Spleen (tissue), 11 donors: Measurements from ENCODE around the gene RIPK3. TPM values are rescaled to one million over a fixed set of nuclear protein-coding genes. Genes with fewer than 3 reads are reported as not detected.

ENCODE experiments used
- DNase-seq: peaks from one replicate; pipeline ENCODE4 v3.0.0-alpha.2; 2020
- H3K27ac ChIP-seq, 8 donors: fragments of 200-600 bp; sonication (generic) in 7 of 8; 1 replicate in 4 of 8; 2 replicates in 4 of 8; pipeline versions ENCODE4 v1.5.0 to v1.8.0; 2016 to 2021; ENCODE audit warnings: inconsistent platforms in 4 of 8, mild to moderate bottlenecking in 4 of 8, moderate library complexity in 1 of 8
- H3K27me3 ChIP-seq, 7 donors: fragments of 200-600 bp; sonication (generic) in 6 of 7; replicated peaks in 1 of 7; 1 replicate in 4 of 7; 2 replicates in 3 of 7; pipeline versions ENCODE4 v1.5.0 to v1.8.0; 2016 to 2021; ENCODE audit warnings: inconsistent platforms in 3 of 7, mild to moderate bottlenecking in 1 of 7
- H3K36me3 ChIP-seq, 6 donors: fragments of 200-600 bp; sonication (generic) in 5 of 6; 1 replicate in 4 of 6; 2 replicates in 2 of 6; pipeline versions ENCODE4 v1.5.0 to v1.8.0; 2016 to 2021; ENCODE audit warnings: inconsistent platforms in 2 of 6
- H3K4me1 ChIP-seq, 6 donors: fragments of 200-600 bp; sonication (generic) in 5 of 6; 1 replicate in 3 of 6; 2 replicates in 3 of 6; pipeline versions ENCODE4 v1.5.0 to v1.8.0; 2016 to 2021; ENCODE audit warnings: inconsistent platforms in 3 of 6
- H3K4me3 ChIP-seq, 8 donors: fragments of 200-600 bp; sonication (generic) in 7 of 8; 1 replicate in 4 of 8; 2 replicates in 4 of 8; pipeline versions ENCODE4 v1.5.0 to v1.8.0; 2016 to 2021; ENCODE audit warnings: inconsistent platforms in 4 of 8, mild to moderate bottlenecking in 4 of 8, moderate library complexity in 2 of 8
- H3K9me3 ChIP-seq, 8 donors: fragments of 200-600 bp; sonication (generic) in 7 of 8; 1 replicate in 4 of 8; 2 replicates in 4 of 8; pipeline versions ENCODE4 v1.5.0 to v1.8.0; 2016 to 2021; ENCODE audit warnings: inconsistent platforms in 4 of 8
- POLR2A ChIP-seq, 3 donors: fragments of 450-650 bp; IDR thresholded peaks; one replicate each; pipeline ENCODE4 v1.5.1; 2017; ENCODE audit warnings: antibody characterized with exemption in 3 of 3, mild to moderate bottlenecking in 1 of 3
- POLR2AphosphoS5 ChIP-seq, 3 donors: sonication (generic); formaldehyde crosslinking; IDR thresholded peaks; one replicate each; pipeline ENCODE4 v1.5.1; 2017; ENCODE audit warnings: antibody characterized with exemption in 3 of 3
- WGBS, 5 donors: extraction: QIAGEN DNeasy Blood & Tissue Kit in 3 of 5; methylation state at CpG; one replicate each; pipeline versions ENCODE4 v1.1.5 to v1.1.7; 2013 to 2018; 5-methylcytosine and 5-hydroxymethylcytosine counted together
- intact Hi-C: fragments of 100-400 bp; cut with DNase I; formaldehyde crosslinking; loops from one replicate; pipeline ENCODE4 v1.15.0; 2023; ENCODE audit warnings: low total_unique reads
- polyA plus RNA-seq, 3 donors: library from polyadenylated mRNA; stranded (reverse); fragments of 200-250 nt; gene quantifications; one replicate each; pipeline ENCODE4 v1.2.1, GENCODE V29; 2013
- total RNA-seq, 7 donors: library from RNA; depleted of rRNA in 3 of 7; stranded (reverse); fragments of >200 nt in 3 of 7; fragmentation: NEBNext Ultra II Directional in 4 of 7; extraction: Animal tissue kit (Norgen Biotek cat#: 25700) in 4 of 7; gene quantifications; one replicate each; pipeline versions ENCODE4 v1.1.0 to v1.2.1, GENCODE V29; 2016 to 2021
- TF ChIP-seq, protein P1 (sequence below), 11 experiments: fragments of 200-600 bp in 7 of 11; fragments of 450-650 bp in 4 of 11; sonication (generic) in 4 of 11; IDR thresholded peaks in 8 of 11; conservative IDR thresholded peaks in 3 of 11; 1 replicate in 7 of 11; 2 replicates in 4 of 11; pipeline versions ENCODE4 v1.4.0 to v1.8.0; 2016 to 2021; ENCODE audit warnings: antibody characterized with exemption in 11 of 11, inconsistent platforms in 4 of 11, mild to moderate bottlenecking in 1 of 11
- donor health status: healthy with polysubstance abuse.
- donor health status: DM: no; HTN: no; CAD: no; lungs with moderate emphysema.
- donor health status: DM: no; HTN: no; CAD: no.
- donor health status: Bipolar disorder and iron deficiency.
- donor health status: healthy.
- donor health status: DM: no; HTN: no; CAD: no.
- donor health status: DM: yes; HTN: yes; CAD: no.

The RIPK3 gene
- total and polyA plus RNA-seq, 10 donors = 14.0 to 42.4 (median 28.4) TPM

GRCh38 chr14:24378327-24378726 lies 38.5 kb upstream of the RIPK3 start:
- peaks cover 0 to 10% (median 0%) of the 10 kb centered on the region in 7 donors for H3K27me3 ChIP-seq
- WGBS, 5 donors = 83 to 96% (median 87%) methylated on average over 3 of the region's 3 CpGs
- H3K4me1 ChIP-seq = no peaks in the 10 kb centered on the region
- intact Hi-C loops = no loop called here
- H3K36me3 ChIP-seq = peaks cover 0 to 4% (median 0%) of the 10 kb centered on the region in 6 donors
- no peak overlapping the region for H3K4me3 ChIP-seq
- TF ChIP-seq, protein P1, sequence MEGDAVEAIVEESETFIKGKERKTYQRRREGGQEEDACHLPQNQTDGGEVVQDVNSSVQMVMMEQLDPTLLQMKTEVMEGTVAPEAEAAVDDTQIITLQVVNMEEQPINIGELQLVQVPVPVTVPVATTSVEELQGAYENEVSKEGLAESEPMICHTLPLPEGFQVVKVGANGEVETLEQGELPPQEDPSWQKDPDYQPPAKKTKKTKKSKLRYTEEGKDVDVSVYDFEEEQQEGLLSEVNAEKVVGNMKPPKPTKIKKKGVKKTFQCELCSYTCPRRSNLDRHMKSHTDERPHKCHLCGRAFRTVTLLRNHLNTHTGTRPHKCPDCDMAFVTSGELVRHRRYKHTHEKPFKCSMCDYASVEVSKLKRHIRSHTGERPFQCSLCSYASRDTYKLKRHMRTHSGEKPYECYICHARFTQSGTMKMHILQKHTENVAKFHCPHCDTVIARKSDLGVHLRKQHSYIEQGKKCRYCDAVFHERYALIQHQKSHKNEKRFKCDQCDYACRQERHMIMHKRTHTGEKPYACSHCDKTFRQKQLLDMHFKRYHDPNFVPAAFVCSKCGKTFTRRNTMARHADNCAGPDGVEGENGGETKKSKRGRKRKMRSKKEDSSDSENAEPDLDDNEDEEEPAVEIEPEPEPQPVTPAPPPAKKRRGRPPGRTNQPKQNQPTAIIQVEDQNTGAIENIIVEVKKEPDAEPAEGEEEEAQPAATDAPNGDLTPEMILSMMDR (IDR thresholded peaks at IDR 0.05 in 8 of 11, conservative IDR thresholded peaks at IDR 0.05 in 3 of 11) = no peak
- TF ChIP-seq POLR2A (IDR thresholded peaks at IDR 0.05) = no peak
- no peak for TF ChIP-seq POLR2AphosphoS5 (IDR thresholded peaks at IDR 0.05)
- no peaks in the 10 kb centered on the region for H3K9me3 ChIP-seq
- DNase-seq = no peak
- H3K27ac ChIP-seq = no peak overlapping the region

DNA sequence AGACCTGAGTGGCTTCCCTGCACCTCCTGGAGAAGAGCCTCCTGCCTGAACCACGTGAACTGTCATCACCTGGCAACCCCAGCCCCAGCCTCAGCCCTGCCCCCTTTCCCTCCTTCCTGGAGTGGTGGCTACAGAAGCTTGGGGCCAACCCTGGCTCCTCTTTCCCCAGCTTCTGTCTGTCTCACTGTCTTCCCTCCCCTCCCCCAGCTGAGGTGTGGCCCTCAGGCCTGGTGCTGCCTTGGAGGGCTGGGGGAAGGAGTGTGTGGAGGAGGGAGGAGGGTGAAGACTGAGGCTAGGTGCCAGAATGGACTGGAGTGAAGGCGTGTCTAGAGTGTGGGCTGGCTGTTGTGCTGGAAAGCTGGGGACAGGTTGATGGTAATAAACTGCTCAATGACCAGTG lies 37.9 kb upstream of the RIPK3 start:
- peaks cover 0 to 7% (median 0%) of the 10 kb centered on the region in 6 donors for H3K36me3 ChIP-seq
- peaks cover 0 to 10% (median 0%) of the 10 kb centered on the region in 7 donors for H3K27me3 ChIP-seq
- TF ChIP-seq, protein P1 (IDR thresholded peaks at IDR 0.05 in 8 of 11, conservative IDR thresholded peaks at IDR 0.05 in 3 of 11) = no peak
- TF ChIP-seq POLR2AphosphoS5 (IDR thresholded peaks at IDR 0.05) (no peak), POLR2A (IDR thresholded peaks at IDR 0.05) (no peak)
- intact Hi-C loops = no loop called here
- H3K4me1 ChIP-seq = no peaks in the 10 kb centered on the region
- no peak for DNase-seq
- 65 to 82% (median 69%) methylated on average over 2 of the region's 2 CpGs for WGBS, 5 donors
- no peak overlapping the region for H3K27ac ChIP-seq
- no peak overlapping the region for H3K4me3 ChIP-seq
- no peaks in the 10 kb centered on the region for H3K9me3 ChIP-seq

- H3K27me3 ChIP-seq = peaks cover 0 to 10% (median 0%) of the 10 kb centered on the region in 7 donors
- intact Hi-C loops = no loop called here
These were observed 37.3 kb upstream of the RIPK3 start for GRCh38 chr14:24377126-24377525.

GRCh38 chr14:24376448-24377070 lies 36.8 kb upstream of the RIPK3 start:
- H3K4me3 ChIP-seq = no peak overlapping the region
- H3K36me3 ChIP-seq = peaks cover 0 to 7% (median 0%) of the 10 kb centered on the region in 6 donors
- no peak overlapping the region for H3K27ac ChIP-seq
- DNase-seq = no peak
- peaks cover 0 to 4% (median 0%) of the 10 kb centered on the region in 6 donors for H3K4me1 ChIP-seq
- WGBS, 5 donors = 73 to 80% (median 74%) methylated on average over 16 of the region's 16 CpGs
- peaks cover 0 to 10% (median 0%) of the 10 kb centered on the region in 7 donors for H3K27me3 ChIP-seq
- H3K9me3 ChIP-seq = no peaks in the 10 kb centered on the region
- intact Hi-C loops = no loop called here
- TF ChIP-seq POLR2A (IDR thresholded peaks at IDR 0.05) = no peak
- TF ChIP-seq POLR2AphosphoS5 (IDR thresholded peaks at IDR 0.05) = no peak
- TF ChIP-seq, protein P1 (IDR thresholded peaks at IDR 0.05 in 8 of 11, conservative IDR thresholded peaks at IDR 0.05 in 3 of 11) = no peak

More at GRCh38 chr14:24377126-24377525, 37.3 kb upstream of the RIPK3 start:
- peaks cover 0 to 7% (median 0%) of the 10 kb centered on the region in 6 donors for H3K36me3 ChIP-seq
- H3K9me3 ChIP-seq = no peaks in the 10 kb centered on the region
- H3K4me3 ChIP-seq = no peak overlapping the region
- WGBS, 5 donors = 77 to 85% (median 82%) methylated on average over 7 of the region's 7 CpGs
- no peak for DNase-seq
- no peak overlapping the region for H3K27ac ChIP-seq
- H3K4me1 ChIP-seq = peaks cover 0 to 4% (median 0%) of the 10 kb centered on the region in 6 donors
- TF ChIP-seq POLR2A (IDR thresholded peaks at IDR 0.05) (no peak), POLR2AphosphoS5 (IDR thresholded peaks at IDR 0.05) (no peak)
- TF ChIP-seq, protein P1 (IDR thresholded peaks at IDR 0.05 in 8 of 11, conservative IDR thresholded peaks at IDR 0.05 in 3 of 11) = no peak
